Endodermal cell (in vitro differentiated cells): ENCODE results near the gene TMEM151A. TPM values are rescaled to one million over a fixed set of nuclear protein-coding genes. Genes with fewer than 3 reads are reported as not detected.

Experiments used
- DNase-seq: peaks from one replicate; pipeline ENCODE4 v3.0.0-alpha.2; 2017
- H3K27ac ChIP-seq: 2 replicates; pipeline ENCODE4 v1.5.1; 2013; ENCODE audit warnings: mild to moderate bottlenecking, low read depth, low read length, moderate library complexity
- H3K27me3 ChIP-seq: 2 replicates; pipeline ENCODE4 v1.6.1; 2013; ENCODE audit warnings: mild to moderate bottlenecking, low read length, moderate library complexity; ENCODE audit not compliant: insufficient read depth, control insufficient read depth, poor library complexity, severe bottlenecking
- H3K36me3 ChIP-seq: 2 replicates; pipeline ENCODE4 v1.7.0; 2013; ENCODE audit warnings: mild to moderate bottlenecking, low read length, moderate library complexity; ENCODE audit not compliant: control insufficient read depth, insufficient read depth
- H3K4me1 ChIP-seq: one replicate; pipeline ENCODE4 v1.7.0; 2013; ENCODE audit warnings: low read length; ENCODE audit not compliant: control insufficient read depth, insufficient read depth
- H3K4me3 ChIP-seq: 2 replicates; pipeline ENCODE4 v1.5.1; 2013; ENCODE audit warnings: mild to moderate bottlenecking, low read length, moderate library complexity
- H3K9ac ChIP-seq: 2 replicates; pipeline ENCODE4 v1.6.1; 2013; ENCODE audit warnings: mild to moderate bottlenecking, low read length, moderate library complexity; ENCODE audit not compliant: poor library complexity, severe bottlenecking; ENCODE audit errors: extremely low read depth
- H3K9me3 ChIP-seq: 2 replicates; pipeline ENCODE4 v1.6.1; 2013; ENCODE audit warnings: mild to moderate bottlenecking, low read length, moderate library complexity; ENCODE audit not compliant: control insufficient read depth
- H3K27ac Mint-ChIP-seq: 2 replicates; pipeline ENCODE4 v1.8.0; 2020; ENCODE audit warnings: mixed read lengths
- H3K27me3 Mint-ChIP-seq: 2 replicates; pipeline ENCODE4 v1.8.0; 2021; ENCODE audit warnings: mild to moderate bottlenecking, mixed read lengths; ENCODE audit not compliant: insufficient read depth
- H3K36me3 Mint-ChIP-seq: 2 replicates; pipeline ENCODE4 v1.8.0; 2020; ENCODE audit warnings: low read depth, mixed read lengths
- H3K4me1 Mint-ChIP-seq: 2 replicates; pipeline ENCODE4 v1.8.0; 2020; ENCODE audit warnings: mixed read lengths
- H3K4me3 Mint-ChIP-seq: 2 replicates; pipeline ENCODE4 v1.8.0; 2020; ENCODE audit warnings: mild to moderate bottlenecking, moderate library complexity, mixed read lengths
- H3K9me3 Mint-ChIP-seq: 2 replicates; pipeline ENCODE4 v1.8.0; 2020; ENCODE audit warnings: mild to moderate bottlenecking, mixed read lengths
- WGBS, 2 experiments: methylation state at CpG; one replicate each; pipeline versions ENCODE4 v1.1.5 to v1.1.7; 2013; ENCODE audit warnings: missing lambda C conversion rate in 2 of 2, mixed read lengths in 1 of 2; ENCODE audit not compliant: insufficient coverage in 1 of 2, insufficient read length in 1 of 2; 5-methylcytosine and 5-hydroxymethylcytosine counted together
- total RNA-seq, 2 donors: library from RNA; stranded (reverse); fragmentation: NEBNext Ultra II Directional in 1 of 2; extraction: Animal tissue kit (Norgen Biotek cat#: 25700) in 1 of 2; gene quantifications; 2 replicates in 1 of 2; 3 replicates in 1 of 2; pipeline ENCODE4 v1.2.1, GENCODE V29; 2021
- TF ChIP-seq, protein P1 (sequence below): fragments of 200-600 bp; sonication (generic); conservative IDR thresholded peaks from 2 replicates; pipeline ENCODE4 v1.5.0; 2021; ENCODE audit warnings: antibody characterized with exemption, mild to moderate bottlenecking

TMEM151A gene
- total RNA-seq, 2 donors from 2014 or later: 0.20 TPM; not detected in 1

- Mint-ChIP-seq H3K36me3 (peaks cover 43% of the 10 kb centered on the region), H3K4me1 (peaks cover 4% of the 10 kb centered on the region), H3K27ac (no peak overlapping the region), H3K9me3 (no peaks in the 10 kb centered on the region), H3K4me3 (no peak overlapping the region), H3K27me3 (no peaks in the 10 kb centered on the region)
- H3K4me3 ChIP-seq: no peak overlapping the region
- no peaks in the 10 kb centered on the region for H3K4me1 ChIP-seq
- TF ChIP-seq, protein P1, sequence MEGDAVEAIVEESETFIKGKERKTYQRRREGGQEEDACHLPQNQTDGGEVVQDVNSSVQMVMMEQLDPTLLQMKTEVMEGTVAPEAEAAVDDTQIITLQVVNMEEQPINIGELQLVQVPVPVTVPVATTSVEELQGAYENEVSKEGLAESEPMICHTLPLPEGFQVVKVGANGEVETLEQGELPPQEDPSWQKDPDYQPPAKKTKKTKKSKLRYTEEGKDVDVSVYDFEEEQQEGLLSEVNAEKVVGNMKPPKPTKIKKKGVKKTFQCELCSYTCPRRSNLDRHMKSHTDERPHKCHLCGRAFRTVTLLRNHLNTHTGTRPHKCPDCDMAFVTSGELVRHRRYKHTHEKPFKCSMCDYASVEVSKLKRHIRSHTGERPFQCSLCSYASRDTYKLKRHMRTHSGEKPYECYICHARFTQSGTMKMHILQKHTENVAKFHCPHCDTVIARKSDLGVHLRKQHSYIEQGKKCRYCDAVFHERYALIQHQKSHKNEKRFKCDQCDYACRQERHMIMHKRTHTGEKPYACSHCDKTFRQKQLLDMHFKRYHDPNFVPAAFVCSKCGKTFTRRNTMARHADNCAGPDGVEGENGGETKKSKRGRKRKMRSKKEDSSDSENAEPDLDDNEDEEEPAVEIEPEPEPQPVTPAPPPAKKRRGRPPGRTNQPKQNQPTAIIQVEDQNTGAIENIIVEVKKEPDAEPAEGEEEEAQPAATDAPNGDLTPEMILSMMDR: no peak
- H3K27ac ChIP-seq: no peak overlapping the region
- peaks cover 41% of the 10 kb centered on the region for H3K36me3 ChIP-seq
- 94 to 100% methylated on average over 2 to 4 of the region's 4 CpGs for WGBS, 2 experiments
- no peak for DNase-seq
- H3K9me3 ChIP-seq: no peaks in the 10 kb centered on the region
- H3K9ac ChIP-seq: no peak overlapping the region
- no peaks in the 10 kb centered on the region for H3K27me3 ChIP-seq
These were observed 31.7 kb upstream of the TMEM151A start for GRCh38 chr11:66259956-66260355.

- Mint-ChIP-seq H3K27ac (no peak overlapping the region), H3K4me1 (peaks cover 2% of the 10 kb centered on the region), H3K4me3 (no peak overlapping the region), H3K27me3 (no peaks in the 10 kb centered on the region), H3K9me3 (no peaks in the 10 kb centered on the region), H3K36me3 (peaks cover 43% of the 10 kb centered on the region)
- 94 to 98% methylated on average over 13 to 16 of the region's 16 CpGs for WGBS, 2 experiments
- TF ChIP-seq, protein P1: no peak
- no peak overlapping the region for H3K4me3 ChIP-seq
- H3K27ac ChIP-seq: no peak overlapping the region
- H3K9ac ChIP-seq: no peak overlapping the region
- no peaks in the 10 kb centered on the region for H3K9me3 ChIP-seq
- DNase-seq: no peak
- no peaks in the 10 kb centered on the region for H3K27me3 ChIP-seq
- H3K4me1 ChIP-seq: no peaks in the 10 kb centered on the region
- H3K36me3 ChIP-seq: peaks cover 51% of the 10 kb centered on the region
These were observed 30.1 kb upstream of the TMEM151A start for GRCh38 chr11:66261578-66261977.

GRCh38 chr11:66262191-66262590 is 29.5 kb upstream of the TMEM151A start:
- TF ChIP-seq, protein P1: no peak
- Histone ChIP-seq H3K36me3 (peaks cover 54% of the 10 kb centered on the region), H3K27ac (no peak overlapping the region), H3K4me1 (no peaks in the 10 kb centered on the region), H3K4me3 (no peak overlapping the region), H3K9me3 (no peaks in the 10 kb centered on the region), H3K27me3 (no peaks in the 10 kb centered on the region), H3K9ac (no peak overlapping the region)
- Mint-ChIP-seq H3K27me3 (no peaks in the 10 kb centered on the region), H3K4me1 (peaks cover 4% of the 10 kb centered on the region), H3K36me3 (peaks cover 47% of the 10 kb centered on the region), H3K9me3 (no peaks in the 10 kb centered on the region), H3K27ac (no peak overlapping the region), H3K4me3 (no peak overlapping the region)
- no peak for DNase-seq
- 92 to 95% methylated on average over 3 to 5 of the region's 5 CpGs for WGBS, 2 experiments
